ENCODE measurements around the gene OR56B4.
"Not testable (repeated sequence)": the region's sequence is repeated elsewhere in the genome, so short reads cannot be mapped to it uniquely, and the experiment has no call there.

OR56B4 gene, protein sequence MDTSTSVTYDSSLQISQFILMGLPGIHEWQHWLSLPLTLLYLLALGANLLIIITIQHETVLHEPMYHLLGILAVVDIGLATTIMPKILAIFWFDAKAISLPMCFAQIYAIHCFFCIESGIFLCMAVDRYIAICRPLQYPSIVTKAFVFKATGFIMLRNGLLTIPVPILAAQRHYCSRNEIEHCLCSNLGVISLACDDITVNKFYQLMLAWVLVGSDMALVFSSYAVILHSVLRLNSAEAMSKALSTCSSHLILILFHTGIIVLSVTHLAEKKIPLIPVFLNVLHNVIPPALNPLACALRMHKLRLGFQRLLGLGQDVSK

DNA sequence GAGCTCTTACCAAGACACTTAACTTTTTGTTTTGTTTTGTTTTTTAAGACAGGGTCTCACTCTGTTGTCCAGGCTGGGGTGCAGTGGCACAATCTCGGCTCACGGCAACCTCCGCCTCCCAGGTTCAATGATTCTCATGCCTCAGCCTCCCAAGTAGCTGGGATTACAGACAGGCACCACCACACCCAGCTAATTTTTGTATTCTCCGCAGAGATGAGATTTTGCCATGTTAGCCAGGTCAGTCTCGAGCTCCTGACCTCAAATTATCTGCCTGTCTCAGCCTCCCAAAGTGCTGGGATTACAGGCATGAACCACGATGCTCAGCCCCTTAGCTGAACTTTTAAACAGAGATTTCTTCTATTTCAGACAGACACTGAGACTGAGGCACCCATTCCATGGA is at the start of gene OR56B4:
Gene OR56B4 (plus strand): TSS at position 301 of the 400 bp plus-strand sequence. CDS start 95 bp downstream, at position 396.
- DNase-seq (ENCODE audit: low read depth in 3 of 3, low spot score in 1 of 3): not testable (repeated sequence)

DNA sequence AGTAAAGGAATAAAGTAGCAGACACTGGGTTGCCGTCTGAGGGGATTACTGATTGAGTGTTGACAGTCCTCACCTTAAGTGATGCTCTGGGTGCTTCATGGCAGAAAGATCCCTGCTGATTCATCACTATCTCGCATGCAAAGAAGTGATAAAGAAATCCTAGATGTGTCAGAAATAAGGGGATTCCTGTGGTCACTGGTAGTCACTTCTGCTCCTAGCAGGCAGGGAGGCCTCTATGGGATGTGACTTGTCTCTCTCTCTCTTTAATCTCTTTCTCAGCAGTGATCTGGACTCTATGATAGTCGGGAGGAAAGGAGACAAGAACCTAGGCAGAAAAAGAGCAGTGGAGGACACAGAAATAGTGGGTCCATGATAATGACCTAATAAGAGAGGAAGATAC is 46.0 kb upstream of the OR56B4 start:
- DNase-seq (ENCODE audit: low read depth in 3 of 3, low spot score in 1 of 3): no peak

DNA sequence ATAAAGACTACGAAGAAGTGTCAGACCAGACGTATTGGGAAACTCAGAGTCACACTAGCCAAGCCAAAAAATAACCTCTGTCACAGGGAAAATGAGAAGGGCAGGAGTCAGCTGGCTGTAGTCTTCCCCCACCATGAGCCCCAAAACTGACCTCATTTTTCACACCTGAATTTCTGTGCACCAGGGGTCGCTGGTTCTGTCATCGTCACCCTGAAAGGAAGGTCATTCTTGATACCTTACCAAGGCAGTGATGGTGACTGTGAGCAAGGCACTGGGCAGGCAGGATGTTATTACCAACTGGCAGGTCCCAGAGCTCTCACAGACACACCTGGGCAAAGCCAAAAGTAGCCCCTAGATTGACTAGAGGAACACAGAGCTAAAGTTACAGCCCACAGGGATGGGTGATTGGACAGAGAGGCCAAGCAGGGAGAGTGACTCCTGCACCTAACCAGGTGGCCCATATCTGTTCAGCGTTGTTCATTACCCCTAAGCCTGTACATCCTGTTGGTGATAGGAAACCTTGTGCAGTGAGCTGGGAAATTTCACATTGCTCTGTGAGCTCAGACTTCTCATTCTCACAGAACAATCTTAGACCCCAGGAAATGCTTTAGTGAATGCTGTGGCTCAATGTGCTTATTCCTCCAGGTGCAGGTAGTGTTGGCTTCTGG is 44.7 kb upstream of the OR56B4 start:
- no peak for DNase-seq (ENCODE audit: low read depth in 3 of 3, low spot score in 1 of 3)

DNA sequence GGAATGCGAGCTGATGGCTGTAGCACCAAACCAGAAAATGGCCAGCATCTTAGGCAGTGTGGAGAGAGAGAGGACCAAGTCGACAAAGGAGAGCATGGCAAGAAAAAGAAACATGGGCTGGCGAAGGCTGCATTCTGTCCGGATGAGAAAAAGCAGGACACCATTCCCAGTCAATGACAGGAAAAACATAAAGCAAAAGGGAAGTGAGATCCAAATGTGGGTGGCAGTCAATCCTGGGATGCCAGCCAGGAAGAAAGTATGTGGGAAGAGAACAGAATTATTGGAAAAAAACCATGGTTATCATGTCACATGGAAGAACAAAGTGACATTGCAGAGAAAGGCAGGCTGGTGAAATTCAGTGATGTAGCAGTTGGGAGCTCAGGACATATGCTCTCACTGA is 40.0 kb upstream of the OR56B4 start:
- DNase-seq (ENCODE audit: low read depth in 3 of 3, low spot score in 1 of 3): no peak

DNA sequence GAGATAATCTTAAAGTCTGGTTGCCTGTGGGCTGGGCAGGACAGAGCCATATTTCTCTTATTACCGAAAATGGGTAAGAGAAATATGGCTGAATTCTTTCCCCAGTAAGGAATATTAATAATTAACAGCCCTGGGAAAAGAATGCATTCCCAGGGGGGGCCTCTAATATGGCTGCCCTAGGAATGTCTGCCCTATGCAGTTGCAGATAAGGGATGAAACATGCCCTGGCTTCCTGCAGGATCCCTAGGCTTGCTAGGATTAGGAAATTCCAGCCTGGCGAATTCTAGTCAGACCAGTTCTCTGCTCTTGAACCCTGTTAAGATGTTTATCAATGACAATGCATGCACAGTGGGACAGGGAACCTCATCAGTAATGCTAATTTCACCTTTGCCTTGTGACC is 31.0 kb upstream of the OR56B4 start:
- not testable (repeated sequence) for DNase-seq (ENCODE audit: low read depth in 3 of 3, low spot score in 1 of 3)

DNA sequence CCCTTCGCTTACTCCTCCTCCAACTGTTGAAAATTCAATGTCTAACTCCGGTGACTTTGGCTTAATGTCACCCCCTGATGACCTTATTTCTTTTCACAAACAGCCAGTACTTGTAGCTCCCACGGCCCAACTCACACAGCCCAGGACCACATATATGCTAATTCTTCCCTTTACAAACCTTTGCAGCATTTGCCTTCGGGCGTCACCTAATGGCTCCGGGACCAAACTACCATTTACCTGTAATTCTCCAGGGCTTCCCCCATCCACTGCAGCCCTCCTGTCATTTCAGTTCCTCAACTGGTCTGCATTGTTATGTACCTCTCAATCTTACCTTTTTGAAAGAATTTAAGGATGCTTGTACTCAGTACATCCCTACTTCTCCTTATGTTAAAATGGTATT is 29.8 kb upstream of the OR56B4 start:
- DNase-seq (ENCODE audit: low read depth in 3 of 3, low spot score in 1 of 3): no peak

DNA sequence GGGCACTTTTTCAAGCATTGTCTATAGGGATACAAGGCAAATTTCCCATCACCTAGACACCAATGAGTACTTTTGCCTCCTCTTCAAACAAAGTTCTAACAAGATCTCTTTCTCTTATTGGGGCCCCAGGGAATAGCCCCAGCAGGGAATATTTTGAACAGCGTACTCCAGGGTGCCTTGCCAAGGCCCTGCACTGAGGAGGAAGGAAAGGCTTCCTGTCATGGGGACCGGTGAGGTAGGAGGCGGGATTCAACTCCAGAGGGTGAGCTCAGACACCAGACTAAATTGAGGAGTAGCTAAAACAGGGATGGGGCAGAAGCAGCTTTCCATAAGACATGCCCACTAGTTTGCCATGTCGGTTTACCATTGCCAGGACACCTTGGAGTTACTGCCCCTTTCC is 28.0 kb upstream of the OR56B4 start:
- DNase-seq (ENCODE audit: low read depth in 3 of 3, low spot score in 1 of 3): no peak

DNA sequence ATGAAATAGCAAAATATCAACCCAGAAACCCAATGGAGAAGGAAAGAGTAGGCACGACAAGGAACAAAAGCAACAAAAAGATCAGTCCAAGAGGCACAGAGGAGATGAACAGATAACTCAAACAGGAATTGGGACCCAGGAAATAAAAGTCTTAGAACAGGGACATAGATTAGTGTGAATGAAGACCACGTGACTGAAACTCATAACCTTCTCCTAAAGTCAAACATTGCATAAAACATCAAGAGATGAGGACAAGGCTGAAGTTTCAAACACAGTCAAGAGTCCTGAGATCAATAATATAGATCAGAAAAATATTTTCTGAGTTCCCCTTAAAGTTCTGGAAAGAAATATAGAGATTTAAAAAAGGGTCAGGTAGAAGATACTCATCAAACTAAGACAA is 24.4 kb upstream of the OR56B4 start:
- no peak for DNase-seq (ENCODE audit: low read depth in 3 of 3, low spot score in 1 of 3)

DNA sequence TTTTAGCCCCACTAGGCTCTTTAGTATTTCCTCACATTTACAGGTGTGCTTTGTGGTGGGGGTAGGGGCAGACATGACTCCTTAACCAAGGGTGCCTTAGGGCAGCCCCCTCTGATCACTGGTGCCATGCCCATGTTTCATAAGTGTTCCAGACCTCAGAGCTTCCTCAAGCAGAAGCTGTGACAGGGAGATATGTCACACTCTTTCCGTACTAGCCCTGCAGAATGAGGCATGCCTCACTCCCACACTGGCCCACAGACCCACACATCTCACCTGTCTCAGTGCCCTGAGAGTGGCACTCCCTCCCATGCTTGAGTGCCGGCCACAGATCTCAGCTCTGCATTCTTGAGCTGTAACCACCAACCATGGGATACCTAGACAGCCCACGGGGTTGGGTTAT is 22.9 kb upstream of the OR56B4 start:
- DNase-seq (ENCODE audit: low read depth in 3 of 3, low spot score in 1 of 3): no peak

DNA sequence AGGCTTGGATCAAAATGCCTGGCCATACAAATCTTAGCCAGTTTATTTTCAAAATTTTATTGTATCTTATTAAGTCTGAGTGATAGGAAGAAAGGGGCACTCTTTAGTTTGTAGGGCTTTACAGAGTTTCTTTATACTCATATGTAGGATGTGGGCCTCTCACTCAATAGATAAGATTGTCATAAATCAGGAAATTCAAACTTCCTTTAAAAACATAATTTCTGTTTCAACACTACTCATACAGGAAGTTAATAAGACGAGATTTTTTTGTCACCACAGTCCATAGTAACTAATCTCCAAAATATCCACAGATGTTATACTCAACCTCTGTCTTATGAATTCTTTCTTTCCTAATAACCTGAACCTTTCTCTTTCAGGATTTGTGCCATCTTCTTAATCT is 13.3 kb upstream of the OR56B4 start:
- DNase-seq (ENCODE audit: low read depth in 3 of 3, low spot score in 1 of 3): no peak

DNA sequence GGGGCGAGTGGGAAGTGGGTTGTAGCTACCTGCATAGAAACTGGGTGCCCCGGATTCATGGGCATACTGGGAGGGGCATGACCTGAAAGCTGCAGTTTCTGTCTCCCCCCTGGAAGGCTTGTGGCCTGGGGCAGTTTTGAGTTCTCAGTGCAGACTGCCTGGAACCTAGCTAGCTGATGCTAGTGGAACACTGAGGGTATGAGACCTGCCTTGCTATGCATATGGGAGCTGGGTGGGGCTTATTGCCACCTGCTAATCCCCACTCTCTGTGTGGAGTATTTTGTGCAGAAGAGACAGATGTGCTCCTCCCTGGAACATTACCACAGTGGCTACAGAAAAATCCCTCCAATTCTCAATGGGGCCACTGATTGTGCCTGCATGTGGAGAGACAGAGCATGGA is 11.7 kb upstream of the OR56B4 start:
- no peak for DNase-seq (ENCODE audit: low read depth in 3 of 3, low spot score in 1 of 3)

DNA sequence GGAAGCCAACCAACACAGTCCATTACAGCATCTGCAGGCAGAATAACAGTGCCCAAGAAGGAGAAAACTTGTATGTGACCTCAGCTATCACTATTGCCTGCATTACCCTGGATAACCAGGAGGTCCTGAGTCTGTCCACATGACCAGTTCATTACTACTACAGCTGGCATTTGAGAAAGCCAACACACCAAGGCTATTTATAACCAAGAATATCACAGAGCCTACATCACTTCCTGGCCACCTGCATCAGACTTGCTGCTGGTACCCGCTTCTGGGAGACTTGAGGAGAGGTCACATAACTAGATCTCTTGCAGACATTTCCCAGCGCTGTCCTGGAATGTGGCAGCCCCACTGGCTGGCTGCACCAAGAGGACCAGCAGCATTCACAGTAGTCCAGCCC is 11.1 kb upstream of the OR56B4 start:
- DNase-seq (ENCODE audit: low read depth in 3 of 3, low spot score in 1 of 3): no peak

DNA sequence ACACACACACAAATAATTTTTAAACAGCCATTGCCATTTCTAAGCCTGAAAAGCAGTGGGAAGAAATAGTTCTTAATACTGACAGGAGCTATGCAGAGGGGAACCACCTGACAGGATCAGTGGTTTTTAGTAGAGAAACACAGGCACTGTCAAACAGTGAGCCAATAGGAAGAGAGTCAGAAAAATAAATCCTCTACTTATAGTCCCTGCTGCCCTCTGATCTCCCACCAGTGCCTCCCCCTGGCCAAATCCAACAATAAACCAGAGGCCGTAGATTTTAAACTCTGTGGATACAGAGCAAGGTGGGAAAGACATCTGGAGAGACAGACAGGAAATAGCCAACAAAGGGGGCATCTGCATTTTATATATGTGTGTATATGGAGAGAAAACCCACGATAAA is 7.9 kb upstream of the OR56B4 start:
- no peak for DNase-seq (ENCODE audit: low read depth in 3 of 3, low spot score in 1 of 3)

DNA sequence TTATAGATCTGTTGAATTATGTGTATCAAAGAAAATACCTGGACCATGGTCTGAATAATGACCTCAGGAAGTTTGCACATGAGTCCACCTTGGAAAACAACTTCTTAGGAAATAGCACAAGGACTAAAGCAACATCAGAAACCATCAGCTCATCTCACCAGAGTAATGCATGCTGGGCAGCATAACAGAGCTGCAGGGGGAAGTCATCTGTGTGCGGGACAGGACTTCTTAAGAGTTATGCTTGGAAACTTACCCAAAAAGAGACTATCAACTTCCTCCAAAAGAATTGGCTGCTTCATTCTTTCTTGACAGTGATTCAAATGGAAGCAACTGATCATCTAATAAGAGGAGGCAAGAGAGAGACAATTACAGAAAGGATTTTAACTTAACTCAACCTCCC is 2.5 kb downstream of the OR56B4 start:
- DNase-seq (ENCODE audit: low read depth in 3 of 3, low spot score in 1 of 3): no peak

DNA sequence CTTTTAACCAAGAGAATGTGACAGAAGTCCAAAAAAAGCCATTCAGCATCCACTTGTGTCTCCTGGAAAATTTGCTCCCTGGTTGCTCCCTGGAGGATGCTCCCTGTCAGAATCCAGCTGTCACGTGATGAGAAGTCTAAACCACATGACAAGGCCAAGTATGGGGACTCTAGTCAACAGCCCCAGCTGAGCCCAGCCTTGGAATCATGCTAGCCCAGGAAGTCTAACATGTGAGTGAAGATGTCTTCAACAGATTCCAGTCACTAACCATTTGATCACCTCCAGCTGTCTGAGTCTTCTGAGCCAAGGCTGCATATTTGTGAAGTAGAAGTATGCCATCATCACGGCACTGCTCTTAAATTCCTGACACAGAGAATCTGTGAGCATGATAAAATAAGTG is 4.2 kb downstream of the OR56B4 start:
- no peak for DNase-seq (ENCODE audit: low read depth in 3 of 3, low spot score in 1 of 3)

DNA sequence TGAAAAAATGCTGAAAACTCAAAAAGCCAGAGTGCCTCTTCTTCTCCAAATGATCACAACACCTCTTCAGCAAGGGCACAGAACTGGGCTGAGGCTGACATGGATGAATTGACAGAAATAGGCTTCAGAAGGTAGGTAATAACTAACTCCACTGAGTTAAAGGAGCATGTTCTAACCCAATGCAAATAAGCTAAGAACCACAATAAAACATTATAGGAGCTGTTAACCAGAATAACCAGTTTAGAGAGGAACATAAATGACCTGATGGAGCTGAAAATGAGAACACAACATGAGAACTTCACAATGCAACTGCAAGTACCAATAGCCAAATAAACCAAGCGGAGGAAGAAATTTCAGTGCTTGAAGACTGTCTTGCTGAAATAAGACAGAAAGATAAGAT is 9.2 kb downstream of the OR56B4 start:
- no peak for DNase-seq (ENCODE audit: low read depth in 3 of 3, low spot score in 1 of 3)

DNA sequence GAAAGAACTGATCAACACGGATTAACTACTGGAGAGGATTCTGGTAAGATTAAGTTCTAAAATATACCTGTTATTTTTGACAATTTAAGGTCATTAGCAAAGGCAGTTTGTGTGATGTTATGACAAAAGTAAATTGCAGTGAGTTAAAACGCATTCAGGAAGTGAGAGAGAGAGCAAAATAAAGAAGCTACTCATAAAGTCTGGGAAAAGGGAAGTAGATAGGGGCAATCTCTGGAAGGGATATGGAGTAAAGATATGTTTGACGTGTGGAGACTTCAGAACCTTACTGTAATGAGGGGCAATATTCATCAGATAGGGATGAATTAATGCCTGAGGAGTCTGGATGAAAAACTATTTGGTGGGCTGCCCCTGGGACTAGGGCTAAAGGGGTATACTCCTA is 16.8 kb downstream of the OR56B4 start:
- no peak for DNase-seq (ENCODE audit: low read depth in 3 of 3, low spot score in 1 of 3)

DNA sequence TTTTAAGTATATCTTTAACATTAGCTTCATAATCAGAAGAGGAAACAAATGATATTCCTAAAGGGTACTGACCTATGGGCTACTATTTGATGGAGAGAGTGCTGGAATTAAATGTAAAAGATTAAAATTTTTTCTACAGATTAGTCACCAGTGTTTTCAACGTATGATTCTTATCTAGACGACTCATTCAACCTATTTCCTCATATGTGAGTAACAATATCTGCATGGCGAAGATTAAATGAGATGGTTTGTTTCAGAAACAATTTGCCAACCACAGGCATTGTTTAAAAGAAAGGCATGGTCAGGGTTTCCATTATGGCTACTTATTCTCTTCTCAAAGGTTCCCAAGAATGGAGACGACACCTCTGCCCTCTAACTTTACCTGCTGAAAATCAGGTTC is 20.4 kb downstream of the OR56B4 start:
- no peak for DNase-seq (ENCODE audit: low read depth in 3 of 3, low spot score in 1 of 3)

DNA sequence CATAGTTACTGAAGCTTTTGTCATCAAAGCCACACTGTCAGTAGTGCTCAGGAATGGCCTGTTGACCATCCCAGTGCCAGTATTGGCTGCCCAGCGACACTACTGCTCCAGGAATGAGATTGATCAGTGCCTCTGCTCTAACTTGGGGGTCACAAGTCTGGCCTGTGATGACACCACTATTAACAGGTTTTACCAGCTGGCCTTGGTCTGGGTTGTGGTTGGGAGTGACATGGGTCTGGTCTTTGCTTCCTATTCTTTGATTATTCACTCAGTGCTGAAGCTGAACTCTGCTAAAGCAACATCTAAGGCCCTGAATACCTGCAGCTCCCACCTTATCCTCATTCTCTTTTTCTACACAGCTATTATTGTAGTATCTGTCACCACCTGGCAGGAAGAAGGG is 21.5 kb downstream of the OR56B4 start:
- no peak for DNase-seq (ENCODE audit: low read depth in 3 of 3, low spot score in 1 of 3)

DNA sequence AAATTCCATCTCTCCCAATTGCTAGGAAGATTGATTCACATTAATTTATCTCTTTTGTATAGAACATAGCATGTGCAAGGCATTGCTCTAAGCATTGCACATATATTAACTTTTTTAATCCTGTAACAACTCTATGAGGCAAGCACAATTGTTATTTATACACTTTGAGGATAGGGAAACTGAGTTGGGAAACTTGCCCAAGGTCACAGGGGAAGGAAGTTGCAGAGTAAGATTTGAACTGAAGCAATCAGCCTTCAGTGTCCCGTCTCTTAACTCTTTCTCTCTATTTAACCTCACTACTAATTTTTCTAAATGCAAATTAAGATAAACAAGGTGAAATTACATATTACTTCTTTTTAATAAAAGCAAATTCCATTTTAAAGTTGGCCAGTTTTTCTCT is 22.2 kb downstream of the OR56B4 start:
- no peak for DNase-seq (ENCODE audit: low read depth in 3 of 3, low spot score in 1 of 3)

DNA sequence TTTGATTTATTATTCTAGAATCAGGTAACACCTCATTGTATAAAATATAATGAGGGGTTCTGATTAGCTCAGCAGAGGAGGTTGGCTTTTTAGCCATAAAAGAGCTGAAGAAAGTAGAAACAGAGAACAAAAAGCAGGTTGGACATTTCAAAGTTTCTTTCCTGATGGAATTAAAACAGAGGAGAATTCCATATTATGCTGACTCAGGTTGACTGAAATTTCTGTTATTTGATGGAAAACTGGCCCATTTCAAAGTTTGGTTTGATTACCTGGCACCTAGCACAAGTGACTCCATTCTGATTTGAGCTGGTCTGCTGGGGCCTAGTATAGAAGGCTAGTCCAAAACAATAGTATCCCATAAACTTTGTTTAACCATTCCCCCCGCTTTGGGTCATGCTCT is 24.9 kb downstream of the OR56B4 start:
- no peak for DNase-seq (ENCODE audit: low read depth in 3 of 3, low spot score in 1 of 3)

DNA sequence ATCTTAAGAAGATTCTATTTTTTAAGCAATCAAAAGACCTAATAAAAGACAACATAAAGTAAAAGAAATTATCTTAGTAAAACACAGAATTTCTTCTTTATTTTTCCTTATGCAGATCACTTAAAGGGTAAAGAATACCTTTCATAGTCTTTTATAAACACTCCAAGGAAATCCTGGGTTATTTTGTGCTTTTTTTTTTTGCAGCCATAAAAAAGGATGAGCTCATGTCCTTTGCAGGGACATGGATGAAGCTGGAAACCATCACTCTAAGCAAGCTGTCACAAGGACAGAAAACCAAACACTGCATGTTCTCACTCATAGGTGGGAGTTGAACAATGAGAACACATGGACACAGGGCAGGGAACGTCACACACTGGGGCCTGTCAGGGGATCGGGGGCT is 28.5 kb downstream of the OR56B4 start:
- DNase-seq (ENCODE audit: low read depth in 3 of 3, low spot score in 1 of 3): not testable (repeated sequence)

DNA sequence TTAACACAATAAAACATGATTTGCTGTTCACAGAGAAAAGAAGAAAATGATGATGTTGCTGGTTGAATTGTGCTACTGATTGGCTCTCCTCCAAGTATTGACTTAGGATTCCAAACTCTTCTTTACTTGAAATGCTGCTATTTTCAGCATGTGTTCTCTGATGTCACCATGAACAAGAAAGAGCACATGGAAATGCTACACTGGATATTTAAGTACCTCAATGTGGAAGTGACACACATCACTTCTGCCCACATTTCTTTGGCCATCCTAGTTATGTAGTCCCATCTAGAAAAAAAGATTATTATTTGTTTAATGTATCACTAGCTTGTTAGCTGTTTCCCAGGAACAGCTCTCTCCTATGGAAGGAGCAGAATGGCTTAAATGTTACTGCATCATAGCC is 35.5 kb downstream of the OR56B4 start:
- no peak for DNase-seq (ENCODE audit: low read depth in 3 of 3, low spot score in 1 of 3)

Measured in stimulated activated CD4-positive, alpha-beta T cell treated with anti-CD3 and anti-CD28 coated beads, TNF-alpha, amount 100 ng/mL, for 1 hour (primary cell).